Fibroblast of mammary gland (primary cell): ENCODE results near the gene RBMS2.
A peak's percentile ranks its signal among the peaks of the same experiment; 100 is the strongest.

Source experiments
- DNase-seq: peaks from one replicate; pipeline ENCODE4 v3.0.0-alpha.2; 2010; ENCODE audit warnings: low read depth
- H3K4me3 ChIP-seq: 2 replicates; pipeline ENCODE4 v1.5.1; 2011; ENCODE audit warnings: low read depth, mild to moderate bottlenecking, low read length, moderate library complexity; ENCODE audit not compliant: control insufficient read depth
- TF ChIP-seq, protein P1 (sequence below): conservative IDR thresholded peaks from 2 replicates; pipeline ENCODE4 v1.5.1; 2011; ENCODE audit warnings: low read depth, low read length, inconsistent platforms; ENCODE audit not compliant: control insufficient read depth, insufficient read depth

The RBMS2 gene

DNA sequence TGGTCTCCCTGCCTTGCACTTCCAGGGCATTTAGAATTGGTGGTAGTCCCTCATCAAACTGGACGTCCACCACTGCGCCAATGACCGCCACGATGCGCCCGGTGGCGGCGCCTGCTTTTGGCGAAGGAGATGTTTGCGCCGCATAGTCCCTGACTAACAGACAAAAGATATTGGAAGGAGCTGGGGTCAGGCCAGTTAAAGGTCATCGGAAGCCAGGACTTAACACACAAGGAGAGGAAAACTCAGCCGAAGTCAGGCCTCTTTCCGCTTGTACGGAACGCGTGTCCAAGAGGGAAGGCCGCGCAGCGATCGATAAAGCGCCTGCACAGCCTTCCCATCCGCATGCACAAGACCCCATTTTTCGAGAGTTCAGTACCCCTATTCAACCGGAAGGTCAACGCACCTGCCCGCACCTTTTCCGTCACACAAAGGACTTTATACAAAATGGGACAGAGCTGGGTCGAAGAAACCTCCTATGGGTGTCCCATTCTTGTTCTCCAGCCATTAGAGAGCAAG is 123.6 kb downstream of the RBMS2 start:
- peak overlapping the region; percentile 100 for H3K4me3 ChIP-seq
- peak; percentile 34 for DNase-seq
- TF ChIP-seq, protein P1, sequence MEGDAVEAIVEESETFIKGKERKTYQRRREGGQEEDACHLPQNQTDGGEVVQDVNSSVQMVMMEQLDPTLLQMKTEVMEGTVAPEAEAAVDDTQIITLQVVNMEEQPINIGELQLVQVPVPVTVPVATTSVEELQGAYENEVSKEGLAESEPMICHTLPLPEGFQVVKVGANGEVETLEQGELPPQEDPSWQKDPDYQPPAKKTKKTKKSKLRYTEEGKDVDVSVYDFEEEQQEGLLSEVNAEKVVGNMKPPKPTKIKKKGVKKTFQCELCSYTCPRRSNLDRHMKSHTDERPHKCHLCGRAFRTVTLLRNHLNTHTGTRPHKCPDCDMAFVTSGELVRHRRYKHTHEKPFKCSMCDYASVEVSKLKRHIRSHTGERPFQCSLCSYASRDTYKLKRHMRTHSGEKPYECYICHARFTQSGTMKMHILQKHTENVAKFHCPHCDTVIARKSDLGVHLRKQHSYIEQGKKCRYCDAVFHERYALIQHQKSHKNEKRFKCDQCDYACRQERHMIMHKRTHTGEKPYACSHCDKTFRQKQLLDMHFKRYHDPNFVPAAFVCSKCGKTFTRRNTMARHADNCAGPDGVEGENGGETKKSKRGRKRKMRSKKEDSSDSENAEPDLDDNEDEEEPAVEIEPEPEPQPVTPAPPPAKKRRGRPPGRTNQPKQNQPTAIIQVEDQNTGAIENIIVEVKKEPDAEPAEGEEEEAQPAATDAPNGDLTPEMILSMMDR = no peak
